CD4-positive, CD25-positive, alpha-beta regulatory T cell (primary cell): ENCODE measurements around the gene TANK. TPM values are rescaled to one million over a fixed set of nuclear protein-coding genes. Genes with fewer than 3 reads are reported as not detected.
"Not testable (repeated sequence)": the region's sequence is repeated elsewhere in the genome, so short reads cannot be mapped to it uniquely, and the experiment has no call there.

Source experiments
- ATAC-seq, 2 donors: fragments of 150-1000 bp; cut with Tn5 transposase; one replicate each; pipeline ENCODE4 v1.10.0; 2021; ENCODE audit warnings: low read depth in 2 of 2, moderate number of reproducible peaks in 2 of 2, moderate library complexity in 1 of 2
- DNase-seq, 3 donors: peaks; one replicate each; pipeline versions ENCODE4 v3.0.0 to v3.0.0-alpha.2; 2012 to 2022; ENCODE audit warnings: mixed read lengths in 1 of 3
- H3K27ac ChIP-seq: one replicate; pipeline ENCODE4 v1.7.0; 2013; ENCODE audit warnings: mild to moderate bottlenecking, low read length; ENCODE audit not compliant: insufficient read depth, poor library complexity, severe bottlenecking
- H3K27me3 ChIP-seq: one replicate; pipeline ENCODE4 v1.7.0; 2013; ENCODE audit warnings: low read length; ENCODE audit not compliant: control insufficient read depth, insufficient read depth
- H3K36me3 ChIP-seq: one replicate; pipeline ENCODE4 v1.7.0; 2013; ENCODE audit warnings: mild to moderate bottlenecking, low read length, moderate library complexity; ENCODE audit not compliant: control insufficient read depth, insufficient read depth
- H3K4me1 ChIP-seq: 2 replicates; pipeline ENCODE4 v1.7.0; 2013; ENCODE audit warnings: mild to moderate bottlenecking, low read length; ENCODE audit not compliant: insufficient read depth, control insufficient read depth, poor library complexity, severe bottlenecking
- H3K4me3 ChIP-seq: one replicate; pipeline ENCODE4 v1.7.0; 2013; ENCODE audit warnings: low read depth, mild to moderate bottlenecking, low read length, moderate library complexity
- H3K9me3 ChIP-seq, 2 experiments: 1 replicate in 1 of 2; 2 replicates in 1 of 2; pipeline ENCODE4 v1.7.0; 2013; ENCODE audit warnings: low read length in 2 of 2, mild to moderate bottlenecking in 1 of 2, moderate library complexity in 1 of 2; ENCODE audit not compliant: control insufficient read depth in 2 of 2
- H3K27ac Mint-ChIP-seq, 3 donors: one replicate each; pipeline ENCODE4 v1.8.0; 2020 to 2022; ENCODE audit warnings: mild to moderate bottlenecking in 3 of 3, mixed read lengths in 3 of 3, moderate library complexity in 2 of 3
- H3K27me3 Mint-ChIP-seq: one replicate; pipeline ENCODE4 v1.8.0; 2022; ENCODE audit warnings: mild to moderate bottlenecking, mixed read lengths
- H3K36me3 Mint-ChIP-seq: one replicate; pipeline ENCODE4 v1.8.0; 2020; ENCODE audit warnings: mixed read lengths
- H3K4me1 Mint-ChIP-seq, 4 donors: one replicate each; pipeline ENCODE4 v1.8.0; 2020 to 2022; ENCODE audit warnings: mixed read lengths in 4 of 4, mild to moderate bottlenecking in 1 of 4
- H3K4me3 Mint-ChIP-seq, 4 donors: one replicate each; pipeline ENCODE4 v1.8.0; 2020 to 2022; ENCODE audit warnings: mild to moderate bottlenecking in 4 of 4, mixed read lengths in 4 of 4, moderate library complexity in 3 of 4
- H3K9me3 Mint-ChIP-seq, 7 donors: one replicate each; pipeline ENCODE4 v1.8.0; 2020 to 2022; ENCODE audit warnings: mixed read lengths in 7 of 7, mild to moderate bottlenecking in 3 of 7, moderate library complexity in 2 of 7
- polyA plus RNA-seq, 4 donors: library from polyadenylated mRNA; unstranded; fragments of 300-500 nt; fragmentation: Illumina TruSeq; gene quantifications; one replicate each; pipeline ENCODE4 v1.2.3, GENCODE V29; 2021
- total RNA-seq: library from RNA; stranded (reverse); gene quantifications from one replicate; pipeline ENCODE4 v1.2.3, GENCODE V29; 2022

TANK gene
- total and polyA plus RNA-seq, 5 donors from 2014 or later: 84.5 to 182 (median 90.2) TPM

- Mint-ChIP-seq H3K4me3 (no peak overlapping the region), H3K36me3 (no peaks in the 10 kb centered on the region), H3K9me3 (no peaks in the 10 kb centered on the region), H3K27me3 (peaks cover 4% of the 10 kb centered on the region), H3K27ac (peak overlapping the region in 1 of 3 donors; percentile 27), H3K4me1 (peaks cover 7 to 10% (median 9%) of the 10 kb centered on the region in 4 donors)
- ATAC-seq: no peak
- H3K27ac ChIP-seq: no peak overlapping the region
- H3K4me1 ChIP-seq: no peaks in the 10 kb centered on the region
- no peak for DNase-seq
- H3K9me3 ChIP-seq: no peaks in the 10 kb centered on the region
- H3K4me3 ChIP-seq: no peak overlapping the region
- no peaks in the 10 kb centered on the region for H3K36me3 ChIP-seq
- no peaks in the 10 kb centered on the region for H3K27me3 ChIP-seq
Observed at GRCh38 chr2:161124201-161124600, 36.0 kb upstream of the TANK start.

- H3K36me3 ChIP-seq: no peaks in the 10 kb centered on the region
- no peak for ATAC-seq
- no peaks in the 10 kb centered on the region for H3K36me3 Mint-ChIP-seq
Observed at GRCh38 chr2:161128885-161129284, 31.3 kb upstream of the TANK start.

GRCh38 chr2:161130354-161130753, 29.9 kb upstream of the TANK start:
- peak overlapping the region in 1 of 4 donors; percentile 28 for H3K4me3 Mint-ChIP-seq
- peaks cover 0 to 4% (median 0%) of the 10 kb centered on the region in 7 donors for H3K9me3 Mint-ChIP-seq
- peaks cover 4% of the 10 kb centered on the region for H3K27me3 Mint-ChIP-seq
- Histone ChIP-seq H3K36me3 (no peaks in the 10 kb centered on the region), H3K27ac (no peak overlapping the region), H3K27me3 (no peaks in the 10 kb centered on the region), H3K9me3 (no peaks in the 10 kb centered on the region), H3K4me1 (peaks cover 4% of the 10 kb centered on the region), H3K4me3 (no peak overlapping the region)
- H3K4me1 Mint-ChIP-seq: peaks cover 2 to 19% (median 16%) of the 10 kb centered on the region in 4 donors
- H3K36me3 Mint-ChIP-seq: no peaks in the 10 kb centered on the region
- DNase-seq (no peak), ATAC-seq (no peak)
- no peak overlapping the region for H3K27ac Mint-ChIP-seq

More at GRCh38 chr2:161128885-161129284, 31.3 kb upstream of the TANK start:
- no peaks in the 10 kb centered on the region for H3K9me3 ChIP-seq
- no peak overlapping the region for H3K4me3 Mint-ChIP-seq
- H3K27ac ChIP-seq: no peak overlapping the region
- no peaks in the 10 kb centered on the region for H3K4me1 ChIP-seq
- peaks cover 4% of the 10 kb centered on the region for H3K27me3 Mint-ChIP-seq
- H3K27me3 ChIP-seq: no peaks in the 10 kb centered on the region
- peaks cover 0 to 11% (median 8%) of the 10 kb centered on the region in 4 donors for H3K4me1 Mint-ChIP-seq
- peaks cover 0 to 4% (median 0%) of the 10 kb centered on the region in 7 donors for H3K9me3 Mint-ChIP-seq
- DNase-seq: no peak
- H3K4me3 ChIP-seq: no peak overlapping the region
- peak overlapping the region in 1 of 3 donors; percentile 43 for H3K27ac Mint-ChIP-seq

GRCh38 chr2:161131074-161131680, 29.1 kb upstream of the TANK start:
- no peak overlapping the region for H3K4me3 ChIP-seq
- Mint-ChIP-seq H3K9me3 (peaks cover 0 to 4% (median 0%) of the 10 kb centered on the region in 7 donors), H3K36me3 (no peaks in the 10 kb centered on the region), H3K27me3 (peaks cover 4% of the 10 kb centered on the region), H3K4me3 (no peak overlapping the region), H3K27ac (no peak overlapping the region), H3K4me1 (peaks cover 4 to 24% (median 19%) of the 10 kb centered on the region in 4 donors)
- no peaks in the 10 kb centered on the region for H3K9me3 ChIP-seq
- H3K36me3 ChIP-seq: no peaks in the 10 kb centered on the region
- no peak overlapping the region for H3K27ac ChIP-seq
- no peak for DNase-seq
- H3K27me3 ChIP-seq: no peaks in the 10 kb centered on the region
- H3K4me1 ChIP-seq: peaks cover 9% of the 10 kb centered on the region
- ATAC-seq: no peak

- Mint-ChIP-seq H3K27ac (no peak overlapping the region), H3K36me3 (no peaks in the 10 kb centered on the region), H3K4me3 (no peak overlapping the region), H3K27me3 (peaks cover 4% of the 10 kb centered on the region), H3K9me3 (peaks cover 0 to 4% (median 0%) of the 10 kb centered on the region in 7 donors), H3K4me1 (peaks cover 11 to 30% (median 26%) of the 10 kb centered on the region in 4 donors)
- DNase-seq (no peak), ATAC-seq (no peak)
- H3K4me1 ChIP-seq: peaks cover 16% of the 10 kb centered on the region
- no peak overlapping the region for H3K4me3 ChIP-seq
- no peak overlapping the region for H3K27ac ChIP-seq
- H3K9me3 ChIP-seq: no peaks in the 10 kb centered on the region
- H3K27me3 ChIP-seq: no peaks in the 10 kb centered on the region
- H3K36me3 ChIP-seq: no peaks in the 10 kb centered on the region
Observed at GRCh38 chr2:161131804-161132203, 28.4 kb upstream of the TANK start.

- not testable (repeated sequence) for H3K4me3 ChIP-seq, H3K27me3 Mint-ChIP-seq, H3K36me3 ChIP-seq, H3K27me3 ChIP-seq, H3K9me3 Mint-ChIP-seq, H3K27ac ChIP-seq, H3K27ac Mint-ChIP-seq, DNase-seq, ATAC-seq, H3K9me3 ChIP-seq, H3K36me3 Mint-ChIP-seq
- Mint-ChIP-seq H3K4me1 (peaks cover 12 to 31% (median 26%) of the 10 kb centered on the region in 4 donors), H3K4me3 (peak overlapping the region in 1 of 4 donors; percentile 21)
- peaks cover 19% of the 10 kb centered on the region for H3K4me1 ChIP-seq
Observed at GRCh38 chr2:161132384-161132783, 27.8 kb upstream of the TANK start.

- Histone ChIP-seq H3K27ac (no peak overlapping the region), H3K4me1 (peaks cover 23% of the 10 kb centered on the region), H3K27me3 (no peaks in the 10 kb centered on the region), H3K4me3 (no peak overlapping the region), H3K9me3 (no peaks in the 10 kb centered on the region), H3K36me3 (no peaks in the 10 kb centered on the region)
- H3K4me3 Mint-ChIP-seq: no peak overlapping the region
- no peak overlapping the region for H3K27ac Mint-ChIP-seq
- peaks cover 4% of the 10 kb centered on the region for H3K27me3 Mint-ChIP-seq
- H3K36me3 Mint-ChIP-seq: no peaks in the 10 kb centered on the region
- DNase-seq (no peak), ATAC-seq (no peak)
- H3K9me3 Mint-ChIP-seq: peaks cover 0 to 4% (median 0%) of the 10 kb centered on the region in 7 donors
- peaks cover 12 to 33% (median 27%) of the 10 kb centered on the region in 4 donors for H3K4me1 Mint-ChIP-seq
Observed at GRCh38 chr2:161133366-161133765, 26.9 kb upstream of the TANK start.
